ENCODE measurements around the gene UBE2O.

- TF ChIP-seq POLR2A (IDR thresholded peaks at IDR 0.05) = no peak
- TF ChIP-seq, protein P1, sequence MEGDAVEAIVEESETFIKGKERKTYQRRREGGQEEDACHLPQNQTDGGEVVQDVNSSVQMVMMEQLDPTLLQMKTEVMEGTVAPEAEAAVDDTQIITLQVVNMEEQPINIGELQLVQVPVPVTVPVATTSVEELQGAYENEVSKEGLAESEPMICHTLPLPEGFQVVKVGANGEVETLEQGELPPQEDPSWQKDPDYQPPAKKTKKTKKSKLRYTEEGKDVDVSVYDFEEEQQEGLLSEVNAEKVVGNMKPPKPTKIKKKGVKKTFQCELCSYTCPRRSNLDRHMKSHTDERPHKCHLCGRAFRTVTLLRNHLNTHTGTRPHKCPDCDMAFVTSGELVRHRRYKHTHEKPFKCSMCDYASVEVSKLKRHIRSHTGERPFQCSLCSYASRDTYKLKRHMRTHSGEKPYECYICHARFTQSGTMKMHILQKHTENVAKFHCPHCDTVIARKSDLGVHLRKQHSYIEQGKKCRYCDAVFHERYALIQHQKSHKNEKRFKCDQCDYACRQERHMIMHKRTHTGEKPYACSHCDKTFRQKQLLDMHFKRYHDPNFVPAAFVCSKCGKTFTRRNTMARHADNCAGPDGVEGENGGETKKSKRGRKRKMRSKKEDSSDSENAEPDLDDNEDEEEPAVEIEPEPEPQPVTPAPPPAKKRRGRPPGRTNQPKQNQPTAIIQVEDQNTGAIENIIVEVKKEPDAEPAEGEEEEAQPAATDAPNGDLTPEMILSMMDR (IDR thresholded peaks at IDR 0.05 in 4 of 5, conservative IDR thresholded peaks at IDR 0.05 in 1 of 5) = no peak
These were observed 9.8 kb upstream of the UBE2O start for GRCh38 chr17:76462556-76463290.

All from gastrocnemius medialis (tissue), 4 donors.